Mesenchymal stem cell (in vitro differentiated cells and primary cell): ENCODE results near the gene STK4.

Experiments used
- DNase-seq: peaks from one replicate; pipeline ENCODE4 v3.0.0-alpha.2; 2013
- H2AFZ ChIP-seq: one replicate; pipeline ENCODE4 v1.6.1; 2013; ENCODE audit warnings: low read depth, mild to moderate bottlenecking, control low read depth, inconsistent platforms, low read length, moderate library complexity
- H2AK5ac ChIP-seq: 2 replicates; pipeline ENCODE4 v1.6.1; 2013; ENCODE audit warnings: low read length, moderate library complexity, mild to moderate bottlenecking, inconsistent platforms; ENCODE audit not compliant: severe bottlenecking
- H2BK120ac ChIP-seq: one replicate; pipeline ENCODE4 v1.6.1; 2013; ENCODE audit warnings: low read depth, mild to moderate bottlenecking, inconsistent platforms, low read length, moderate library complexity
- H2BK12ac ChIP-seq, 2 experiments: one replicate each; pipeline ENCODE4 v1.6.1; 2013; ENCODE audit warnings: inconsistent platforms in 2 of 2, low read length in 2 of 2, mild to moderate bottlenecking in 2 of 2, moderate library complexity in 2 of 2, control low read depth in 1 of 2
- H2BK15ac ChIP-seq: one replicate; pipeline ENCODE4 v1.6.1; 2013; ENCODE audit warnings: mild to moderate bottlenecking, low read depth, inconsistent platforms; ENCODE audit not compliant: poor library complexity, severe bottlenecking
- H2BK5ac ChIP-seq: 2 replicates; pipeline ENCODE4 v1.6.1; 2013; ENCODE audit warnings: low read depth, mild to moderate bottlenecking, low read length, control low read depth, inconsistent platforms; ENCODE audit not compliant: poor library complexity, severe bottlenecking
- H3K14ac ChIP-seq, 2 experiments: one replicate each; pipeline ENCODE4 v1.6.1; 2013; ENCODE audit warnings: inconsistent platforms in 2 of 2, low read length in 2 of 2, control low read depth in 1 of 2, mild to moderate bottlenecking in 1 of 2, moderate library complexity in 1 of 2
- H3K18ac ChIP-seq, 2 experiments: one replicate each; pipeline ENCODE4 v1.6.1; 2013; ENCODE audit warnings: inconsistent platforms in 2 of 2, low read length in 2 of 2, control low read depth in 1 of 2, low read depth in 1 of 2, mild to moderate bottlenecking in 1 of 2
- H3K23ac ChIP-seq, 2 experiments: one replicate each; pipeline ENCODE4 v1.6.1; 2013; ENCODE audit warnings: inconsistent platforms in 2 of 2, low read length in 2 of 2, mild to moderate bottlenecking in 2 of 2, moderate library complexity in 2 of 2, control low read depth in 1 of 2
- H3K27ac ChIP-seq: 2 replicates; pipeline ENCODE4 v1.5.1; 2013; ENCODE audit warnings: mild to moderate bottlenecking, moderate library complexity, low read length, control low read depth, inconsistent platforms; ENCODE audit not compliant: poor library complexity, severe bottlenecking
- H3K27me3 ChIP-seq, 2 experiments: 2 replicates each; pipeline versions ENCODE4 v1.6.1 to v1.7.0; 2013; ENCODE audit warnings: low read length in 2 of 2, mild to moderate bottlenecking in 2 of 2, moderate library complexity in 2 of 2, control low read depth in 1 of 2, inconsistent platforms in 1 of 2; ENCODE audit not compliant: control insufficient read depth in 1 of 2, insufficient read depth in 1 of 2
- H3K36me3 ChIP-seq, 2 experiments: 2 replicates each; pipeline versions ENCODE4 v1.6.1 to v1.7.0; 2013; ENCODE audit warnings: low read length in 2 of 2, control low read depth in 1 of 2, inconsistent platforms in 1 of 2, low read depth in 1 of 2, mild to moderate bottlenecking in 1 of 2; ENCODE audit not compliant: insufficient read depth in 2 of 2, control insufficient read depth in 1 of 2
- H3K4ac ChIP-seq, 2 experiments: one replicate each; pipeline ENCODE4 v1.6.1; 2013; ENCODE audit warnings: inconsistent platforms in 2 of 2, low read length in 2 of 2, mild to moderate bottlenecking in 2 of 2, moderate library complexity in 2 of 2, control low read depth in 1 of 2, low read depth in 1 of 2
- H3K4me1 ChIP-seq: 2 replicates; pipeline ENCODE4 v1.6.1; 2013; ENCODE audit warnings: low read depth, low read length, control low read depth; ENCODE audit not compliant: control insufficient read depth, insufficient read depth
- H3K4me2 ChIP-seq: 2 replicates; pipeline ENCODE4 v1.6.1; 2013; ENCODE audit warnings: low read length, mild to moderate bottlenecking, inconsistent platforms; ENCODE audit not compliant: poor library complexity, severe bottlenecking
- H3K4me3 ChIP-seq, 2 experiments: 2 replicates each; pipeline versions ENCODE4 v1.5.1 to v1.7.0; 2013; ENCODE audit warnings: low read length in 2 of 2, mild to moderate bottlenecking in 2 of 2, control low read depth in 1 of 2, low read depth in 1 of 2; ENCODE audit not compliant: insufficient read depth in 1 of 2
- H3K79me1 ChIP-seq: replicated peaks from 2 replicates; pipeline ENCODE4 v1.6.1; 2013; ENCODE audit warnings: mild to moderate bottlenecking, control low read depth, low read length, inconsistent platforms; ENCODE audit not compliant: poor library complexity, severe bottlenecking
- H3K9ac ChIP-seq: 2 replicates; pipeline ENCODE4 v1.7.0; 2013; ENCODE audit warnings: mild to moderate bottlenecking, low read length, moderate library complexity
- H3K9me3 ChIP-seq: 2 replicates; pipeline ENCODE4 v1.7.0; 2013; ENCODE audit warnings: mild to moderate bottlenecking, low read length; ENCODE audit not compliant: control insufficient read depth
- H4K8ac ChIP-seq: one replicate; pipeline ENCODE4 v1.6.1; 2013; ENCODE audit warnings: inconsistent platforms, mild to moderate bottlenecking, low read length, moderate library complexity
- H4K91ac ChIP-seq: one replicate; pipeline ENCODE4 v1.6.1; 2013; ENCODE audit warnings: mild to moderate bottlenecking, low read length, inconsistent platforms
- WGBS: methylation state at CpG from one replicate; pipeline ENCODE4 v1.1.7; 2013; ENCODE audit warnings: mixed read lengths; 5-methylcytosine and 5-hydroxymethylcytosine counted together

Gene STK4

GRCh38 chr20:44990957-44991356, 24.6 kb downstream of the STK4 start:
- no peaks in the 10 kb centered on the region for H3K4me1 ChIP-seq
- H3K4me3 ChIP-seq, result peak overlapping the region in 1 of 2 experiments; percentile 64
- no peak overlapping the region for H4K91ac ChIP-seq
- no peaks in the 10 kb centered on the region for H3K27me3 ChIP-seq
- peaks cover 3 to 37% of the 10 kb centered on the region in 2 experiments for H3K36me3 ChIP-seq
- H4K8ac ChIP-seq, result peak overlapping the region; percentile 21
- H3K4me2 ChIP-seq, result no peak overlapping the region
- H3K9me3 ChIP-seq, result no peaks in the 10 kb centered on the region
- no peak overlapping the region for H3K18ac ChIP-seq
- H3K23ac ChIP-seq, result no peak overlapping the region
- H2AFZ ChIP-seq, result no peak overlapping the region
- no peak overlapping the region for H3K27ac ChIP-seq
- no peak overlapping the region for H2BK15ac ChIP-seq
- no peak overlapping the region for H3K4ac ChIP-seq
- H3K79me1 ChIP-seq, result peaks cover 17% of the 10 kb centered on the region
- H3K9ac ChIP-seq, result peak overlapping the region; percentile 86
- no peak overlapping the region for H2BK120ac ChIP-seq
- H2BK5ac ChIP-seq, result no peak overlapping the region
- DNase-seq, result peak; percentile 9
- no peak overlapping the region for H3K14ac ChIP-seq
- no peak overlapping the region for H2AK5ac ChIP-seq
- H2BK12ac ChIP-seq, result no peak overlapping the region

- Histone ChIP-seq H3K9me3 (no peaks in the 10 kb centered on the region), H2BK12ac (no peak overlapping the region), H2BK15ac (no peak overlapping the region), H3K27ac (no peak overlapping the region), H3K18ac (peak overlapping the region in 1 of 2 experiments; percentile 40), H2BK5ac (no peak overlapping the region), H4K8ac (no peak overlapping the region), H2BK120ac (no peak overlapping the region), H3K14ac (no peak overlapping the region), H3K4me2 (no peak overlapping the region), H3K79me1 (peaks cover 19% of the 10 kb centered on the region), H3K4me3 (no peak overlapping the region), H2AK5ac (no peak overlapping the region), H2AFZ (no peak overlapping the region), H3K4me1 (no peaks in the 10 kb centered on the region), H3K36me3 (peaks cover 11 to 42% of the 10 kb centered on the region in 2 experiments), H3K23ac (no peak overlapping the region), H3K4ac (no peak overlapping the region), H3K9ac (no peak overlapping the region), H3K27me3 (no peaks in the 10 kb centered on the region), H4K91ac (no peak overlapping the region)
- WGBS, result 67% methylated on average over 3 of the region's 3 CpGs
- peak; percentile 7 for DNase-seq
These were observed 27.0 kb downstream of the STK4 start for GRCh38 chr20:44993343-44993742.

- H2BK15ac ChIP-seq, result no peak overlapping the region
- H3K36me3 ChIP-seq, result peaks cover 14 to 68% of the 10 kb centered on the region in 2 experiments
- H3K4me2 ChIP-seq, result no peak overlapping the region
- peaks cover 18% of the 10 kb centered on the region for H3K79me1 ChIP-seq
- H3K27ac ChIP-seq, result no peak overlapping the region
- no peak overlapping the region for H3K18ac ChIP-seq
- H3K4me3 ChIP-seq, result no peak overlapping the region
- H2BK5ac ChIP-seq, result no peak overlapping the region
- H2AFZ ChIP-seq, result no peak overlapping the region
- no peak overlapping the region for H2BK120ac ChIP-seq
- no peak for DNase-seq
- no peaks in the 10 kb centered on the region for H3K27me3 ChIP-seq
- H4K8ac ChIP-seq, result no peak overlapping the region
- H2BK12ac ChIP-seq, result no peak overlapping the region
- no peaks in the 10 kb centered on the region for H3K4me1 ChIP-seq
- H3K9me3 ChIP-seq, result no peaks in the 10 kb centered on the region
- no peak overlapping the region for H3K4ac ChIP-seq
- 99% methylated on average over 6 of the region's 6 CpGs for WGBS
- no peak overlapping the region for H2AK5ac ChIP-seq
- H3K23ac ChIP-seq, result no peak overlapping the region
- no peak overlapping the region for H4K91ac ChIP-seq
- H3K14ac ChIP-seq, result no peak overlapping the region
- no peak overlapping the region for H3K9ac ChIP-seq
These were observed 30.9 kb downstream of the STK4 start for GRCh38 chr20:44997171-44997570.

DNA sequence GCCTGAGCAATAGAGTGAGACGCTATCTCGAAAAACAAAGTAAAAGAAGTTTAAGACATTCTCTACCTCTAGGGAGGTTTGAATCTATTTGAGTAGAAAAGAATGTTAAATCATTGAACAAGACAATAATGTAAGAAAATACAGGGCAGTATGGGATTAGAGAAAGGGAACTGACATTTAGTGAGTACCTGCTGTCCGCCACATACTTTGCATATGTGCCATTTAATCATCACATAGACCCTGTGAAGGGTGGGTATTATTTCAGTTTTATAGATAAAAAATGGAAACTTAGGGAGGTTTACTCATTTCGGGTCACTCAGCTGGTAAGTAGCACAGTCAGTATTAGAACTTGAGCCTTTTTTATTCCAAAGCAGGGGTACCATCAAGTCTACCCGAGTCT, 31.4 kb downstream of the STK4 start:
- WGBS, result over 99% methylated on average over 3 of the region's 5 CpGs
- Histone ChIP-seq H3K9me3 (no peaks in the 10 kb centered on the region), H2BK5ac (no peak overlapping the region), H3K36me3 (peaks cover 14 to 68% of the 10 kb centered on the region in 2 experiments), H3K27ac (no peak overlapping the region), H3K4me2 (no peak overlapping the region), H3K14ac (no peak overlapping the region), H3K4ac (no peak overlapping the region), H2AK5ac (no peak overlapping the region), H3K18ac (no peak overlapping the region), H3K4me3 (no peak overlapping the region), H4K91ac (no peak overlapping the region), H3K4me1 (no peaks in the 10 kb centered on the region), H3K9ac (no peak overlapping the region), H3K79me1 (peaks cover 14% of the 10 kb centered on the region), H4K8ac (no peak overlapping the region), H2BK15ac (no peak overlapping the region), H2AFZ (no peak overlapping the region), H3K23ac (no peak overlapping the region), H3K27me3 (no peaks in the 10 kb centered on the region), H2BK120ac (no peak overlapping the region), H2BK12ac (no peak overlapping the region)
- DNase-seq, result no peak
